Effector memory CD8-positive, alpha-beta T cell (primary cell): Measurements from ENCODE around the gene TPPP.

Experiments
- ATAC-seq: fragments of 150-1000 bp; cut with Tn5 transposase; replicated peaks from 2 replicates; pipeline ENCODE4 v1.10.0; 2021; ENCODE audit warnings: mild to moderate bottlenecking, moderate library complexity
- DNase-seq, 3 experiments: peaks; one replicate each; pipeline ENCODE4 v3.0.0; 2021
- H3K27ac Mint-ChIP-seq, 2 donors: one replicate each; pipeline ENCODE4 v1.8.0; 2022; ENCODE audit warnings: mild to moderate bottlenecking in 2 of 2, mixed read lengths in 2 of 2, moderate library complexity in 2 of 2
- H3K27me3 Mint-ChIP-seq, 2 donors: one replicate each; pipeline ENCODE4 v1.8.0; 2022; ENCODE audit warnings: mixed read lengths in 2 of 2
- H3K36me3 Mint-ChIP-seq: one replicate; pipeline ENCODE4 v1.8.0; 2022; ENCODE audit warnings: mild to moderate bottlenecking, moderate library complexity, mixed read lengths; ENCODE audit not compliant: insufficient read depth
- H3K4me1 Mint-ChIP-seq, 2 donors: one replicate each; pipeline ENCODE4 v1.8.0; 2022; ENCODE audit warnings: low read depth in 2 of 2, mixed read lengths in 2 of 2
- H3K4me3 Mint-ChIP-seq, 2 donors: one replicate each; pipeline ENCODE4 v1.8.0; 2022; ENCODE audit warnings: mild to moderate bottlenecking in 2 of 2, mixed read lengths in 2 of 2, moderate library complexity in 2 of 2
- H3K9me3 Mint-ChIP-seq, 2 donors: one replicate each; pipeline ENCODE4 v1.8.0; 2022; ENCODE audit warnings: mixed read lengths in 2 of 2

Gene TPPP

GRCh38 chr5:670396-671270 is 22.5 kb downstream of the TPPP start:
- H3K36me3 Mint-ChIP-seq = peaks cover 30% of the 10 kb centered on the region
- ATAC-seq = no peak
- H3K9me3 Mint-ChIP-seq = no peaks in the 10 kb centered on the region
- no peaks in the 10 kb centered on the region for H3K27me3 Mint-ChIP-seq
- no peak for DNase-seq
- H3K4me3 Mint-ChIP-seq = no peak overlapping the region
- H3K4me1 Mint-ChIP-seq = peaks cover 13 to 17% of the 10 kb centered on the region in 2 donors
- H3K27ac Mint-ChIP-seq = peak overlapping the region in 1 of 2 donors; percentile 70

GRCh38 chr5:669842-670395 is 23.2 kb downstream of the TPPP start:
- no peaks in the 10 kb centered on the region for H3K27me3 Mint-ChIP-seq
- H3K9me3 Mint-ChIP-seq = no peaks in the 10 kb centered on the region
- peak overlapping the region in 1 of 2 donors; percentile 70 for H3K27ac Mint-ChIP-seq
- DNase-seq = no peak
- no peak overlapping the region for H3K4me3 Mint-ChIP-seq
- no peak for ATAC-seq
- H3K4me1 Mint-ChIP-seq = peaks cover 13 to 17% of the 10 kb centered on the region in 2 donors
- peaks cover 26% of the 10 kb centered on the region for H3K36me3 Mint-ChIP-seq

- Mint-ChIP-seq H3K27me3 (no peaks in the 10 kb centered on the region), H3K27ac (no peak overlapping the region), H3K4me1 (peaks cover 13 to 17% of the 10 kb centered on the region in 2 donors), H3K36me3 (peaks cover 24% of the 10 kb centered on the region), H3K4me3 (no peak overlapping the region), H3K9me3 (no peaks in the 10 kb centered on the region)
- ATAC-seq (no peak), DNase-seq (peak; percentile 42 to 53 (median 50))
Measured at GRCh38 chr5:669111-669841, 23.9 kb downstream of the TPPP start.

GRCh38 chr5:668283-668995 is 24.7 kb downstream of the TPPP start:
- H3K36me3 Mint-ChIP-seq = peaks cover 30% of the 10 kb centered on the region
- no peak for DNase-seq
- no peaks in the 10 kb centered on the region for H3K9me3 Mint-ChIP-seq
- ATAC-seq = no peak
- no peak overlapping the region for H3K27ac Mint-ChIP-seq
- no peaks in the 10 kb centered on the region for H3K27me3 Mint-ChIP-seq
- H3K4me3 Mint-ChIP-seq = no peak overlapping the region
- H3K4me1 Mint-ChIP-seq = peaks cover 12 to 13% of the 10 kb centered on the region in 2 donors

- Mint-ChIP-seq H3K9me3 (no peaks in the 10 kb centered on the region), H3K36me3 (peaks cover 18% of the 10 kb centered on the region), H3K27me3 (no peaks in the 10 kb centered on the region), H3K4me1 (peaks cover under 1 to 1% of the 10 kb centered on the region in 2 donors), H3K27ac (peak overlapping the region in 1 of 2 donors; percentile 75), H3K4me3 (no peak overlapping the region)
- no peak for DNase-seq
- ATAC-seq = no peak
Measured at GRCh38 chr5:666816-667498, 26.2 kb downstream of the TPPP start.

- DNase-seq = no peak
- H3K36me3 Mint-ChIP-seq = peaks cover 18% of the 10 kb centered on the region
- peaks cover 0 to 1% of the 10 kb centered on the region in 2 donors for H3K4me1 Mint-ChIP-seq
- ATAC-seq = no peak
- H3K27ac Mint-ChIP-seq = no peak overlapping the region
- no peaks in the 10 kb centered on the region for H3K27me3 Mint-ChIP-seq
- H3K4me3 Mint-ChIP-seq = no peak overlapping the region
- no peaks in the 10 kb centered on the region for H3K9me3 Mint-ChIP-seq
Measured at GRCh38 chr5:665956-666711, 27.0 kb downstream of the TPPP start.

- peaks cover 17% of the 10 kb centered on the region for H3K36me3 Mint-ChIP-seq
- peaks cover 0 to 1% of the 10 kb centered on the region in 2 donors for H3K4me1 Mint-ChIP-seq
- no peaks in the 10 kb centered on the region for H3K9me3 Mint-ChIP-seq
- H3K27me3 Mint-ChIP-seq = no peaks in the 10 kb centered on the region
- no peak for DNase-seq
- no peak overlapping the region for H3K4me3 Mint-ChIP-seq
- no peak for ATAC-seq
- no peak overlapping the region for H3K27ac Mint-ChIP-seq
Measured at GRCh38 chr5:665541-665955, 27.6 kb downstream of the TPPP start.

- ATAC-seq (no peak), DNase-seq (no peak)
- peaks cover 13% of the 10 kb centered on the region for H3K36me3 Mint-ChIP-seq
- H3K27me3 Mint-ChIP-seq = no peaks in the 10 kb centered on the region
- no peak overlapping the region for H3K27ac Mint-ChIP-seq
- H3K4me1 Mint-ChIP-seq = peaks cover 0 to 1% of the 10 kb centered on the region in 2 donors
- H3K9me3 Mint-ChIP-seq = no peaks in the 10 kb centered on the region
- H3K4me3 Mint-ChIP-seq = no peak overlapping the region
Measured at GRCh38 chr5:664994-665360, 28.2 kb downstream of the TPPP start.

- no peak for ATAC-seq
- no peak for DNase-seq
- Mint-ChIP-seq H3K36me3 (peaks cover 15% of the 10 kb centered on the region), H3K27me3 (no peaks in the 10 kb centered on the region), H3K4me3 (no peak overlapping the region), H3K9me3 (no peaks in the 10 kb centered on the region), H3K4me1 (peaks cover 0 to 1% of the 10 kb centered on the region in 2 donors), H3K27ac (peak overlapping the region in 1 of 2 donors; percentile 12)
Measured at GRCh38 chr5:664343-664993, 28.7 kb downstream of the TPPP start.

- peaks cover 0 to 1% of the 10 kb centered on the region in 2 donors for H3K4me1 Mint-ChIP-seq
- DNase-seq = no peak
- no peak for ATAC-seq
- H3K36me3 Mint-ChIP-seq = peaks cover 15% of the 10 kb centered on the region
- no peaks in the 10 kb centered on the region for H3K27me3 Mint-ChIP-seq
- peak overlapping the region in 1 of 2 donors; percentile 32 for H3K27ac Mint-ChIP-seq
- H3K9me3 Mint-ChIP-seq = no peaks in the 10 kb centered on the region
- no peak overlapping the region for H3K4me3 Mint-ChIP-seq
Measured at GRCh38 chr5:663436-664342, 29.5 kb downstream of the TPPP start.

- Mint-ChIP-seq H3K4me1 (peaks cover 0 to 1% of the 10 kb centered on the region in 2 donors), H3K9me3 (no peaks in the 10 kb centered on the region), H3K27ac (peak overlapping the region in 1 of 2 donors; percentile 32), H3K36me3 (peaks cover 22% of the 10 kb centered on the region), H3K27me3 (no peaks in the 10 kb centered on the region), H3K4me3 (no peak overlapping the region)
- DNase-seq = no peak
- no peak for ATAC-seq
Measured at GRCh38 chr5:662751-663435, 30.3 kb downstream of the TPPP start.
